PC-3 (cell line): Measurements from ENCODE around the gene IFI27L2.

Source experiments
- EZH2 ChIP-seq: fragments of 300-600 bp; sonication (generic); IDR thresholded peaks from one replicate; pipeline ENCODE4 v1.6.1; 2017; ENCODE audit warnings: antibody characterized with exemption, mild to moderate bottlenecking, low read length; ENCODE audit not compliant: unreplicated experiment
- TF ChIP-seq, protein P1 (sequence below): fragments of 300-600 bp; sonication (generic); conservative IDR thresholded peaks from 2 replicates; pipeline ENCODE4 v1.5.1; 2017; ENCODE audit warnings: antibody characterized with exemption, low read depth, mild to moderate bottlenecking, low read length

- TF ChIP-seq, protein P1, sequence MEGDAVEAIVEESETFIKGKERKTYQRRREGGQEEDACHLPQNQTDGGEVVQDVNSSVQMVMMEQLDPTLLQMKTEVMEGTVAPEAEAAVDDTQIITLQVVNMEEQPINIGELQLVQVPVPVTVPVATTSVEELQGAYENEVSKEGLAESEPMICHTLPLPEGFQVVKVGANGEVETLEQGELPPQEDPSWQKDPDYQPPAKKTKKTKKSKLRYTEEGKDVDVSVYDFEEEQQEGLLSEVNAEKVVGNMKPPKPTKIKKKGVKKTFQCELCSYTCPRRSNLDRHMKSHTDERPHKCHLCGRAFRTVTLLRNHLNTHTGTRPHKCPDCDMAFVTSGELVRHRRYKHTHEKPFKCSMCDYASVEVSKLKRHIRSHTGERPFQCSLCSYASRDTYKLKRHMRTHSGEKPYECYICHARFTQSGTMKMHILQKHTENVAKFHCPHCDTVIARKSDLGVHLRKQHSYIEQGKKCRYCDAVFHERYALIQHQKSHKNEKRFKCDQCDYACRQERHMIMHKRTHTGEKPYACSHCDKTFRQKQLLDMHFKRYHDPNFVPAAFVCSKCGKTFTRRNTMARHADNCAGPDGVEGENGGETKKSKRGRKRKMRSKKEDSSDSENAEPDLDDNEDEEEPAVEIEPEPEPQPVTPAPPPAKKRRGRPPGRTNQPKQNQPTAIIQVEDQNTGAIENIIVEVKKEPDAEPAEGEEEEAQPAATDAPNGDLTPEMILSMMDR = no peak
- no peak for TF ChIP-seq EZH2
Measured at GRCh38 chr14:94114589-94115057, 14.8 kb downstream of the IFI27L2 start.
